ENCODE data around the gene SUSD4. TPM values are rescaled to one million over a fixed set of nuclear protein-coding genes. Genes with fewer than 3 reads are reported as not detected.

The SUSD4 gene
- total and polyA plus RNA-seq, 2 of the 8 experiments (the other 6 are each of a cell fraction or from before 2014, with no cell fraction given), result 3.9 to 5.2 TPM

GRCh38 chr1:223329252-223329651 is 34.7 kb downstream of the SUSD4 start:
- Histone ChIP-seq H4K20me1 (replicated peaks in 1 of 2; ENCODE audit: control insufficient read depth in 1 of 2, insufficient read depth in 2 of 2, low read length in 2 of 2) (no peaks in the 10 kb centered on the region), H2BK15ac (ENCODE audit: low read length) (no peak overlapping the region), H3K4me2 (ENCODE audit: insufficient read depth in 1 of 2, low read depth in 2 of 2, low read length in 2 of 2) (no peak overlapping the region), H3K4ac (replicated peaks; ENCODE audit: insufficient read length, low read depth, low read length) (no peak overlapping the region), H2BK120ac (replicated peaks; ENCODE audit: low read depth, low read length) (no peak overlapping the region), H2BK12ac (ENCODE audit: low read depth, low read length) (no peak overlapping the region), H4K5ac (ENCODE audit: insufficient read length, low read depth, low read length) (no peak overlapping the region), H3K79me2 (ENCODE audit: control insufficient read depth in 1 of 2, insufficient read depth in 2 of 2, low read length in 2 of 2) (no peaks in the 10 kb centered on the region), H4K91ac (replicated peaks; ENCODE audit: insufficient read length, low read length) (no peak overlapping the region), H3K56ac (replicated peaks; ENCODE audit: insufficient read length, low read depth, low read length) (no peak overlapping the region), H3K4me1 (replicated peaks in 1 of 4; ENCODE audit: control insufficient read depth in 3 of 4, insufficient read depth in 4 of 4, low read length in 3 of 4) (peaks cover 0 to 2% (median 0%) of the 10 kb centered on the region in 4 experiments; a peak in 1 of 7 replicates), H2AFZ (ENCODE audit: low read length) (no peak overlapping the region), H3K23ac (ENCODE audit: insufficient read length) (no peak overlapping the region), H3K14ac (ENCODE audit: insufficient read length) (no peak overlapping the region), H3K27ac (ENCODE audit: low read depth, low read length) (no peak overlapping the region), H3K36me3 (ENCODE audit: control insufficient read depth in 2 of 4, insufficient read depth in 4 of 4, low read length in 3 of 4) (no peaks in the 10 kb centered on the region), H2BK20ac (ENCODE audit: low read length) (no peak overlapping the region), H3K9me3 (ENCODE audit: insufficient read depth in 2 of 2, low read depth in 1 of 2, low read length in 1 of 2) (no peaks in the 10 kb centered on the region), H3K27me3 (replicated peaks in 1 of 4; ENCODE audit: control insufficient read depth in 3 of 4, extremely low read depth in 1 of 4, insufficient read depth in 3 of 4, low read length in 3 of 4) (no peaks in the 10 kb centered on the region), H3K79me1 (ENCODE audit: low read depth, low read length) (no peaks in the 10 kb centered on the region), H2AK5ac (ENCODE audit: low read depth, low read length) (no peak overlapping the region), H3K18ac (ENCODE audit: extremely low read depth, low read length) (no peak overlapping the region), H3K23me2 (ENCODE audit: low read depth, low read length) (no peaks in the 10 kb centered on the region; the same call in 1 of the 2 replicates), H4K8ac (ENCODE audit: extremely low read depth, insufficient read depth, low read length) (no peak overlapping the region), H2BK5ac (ENCODE audit: low read depth, low read length) (no peak overlapping the region), H3K9ac (replicated peaks in 1 of 4; ENCODE audit: extremely low read depth in 1 of 4, low read depth in 3 of 4, low read length in 3 of 4) (no peak overlapping the region), H3K4me3 (ENCODE audit: extremely low read depth in 1 of 4, insufficient read depth in 2 of 4, low read depth in 3 of 4, low read length in 4 of 4) (no peak overlapping the region)
- DNase-seq (ENCODE audit: low read depth in 1 of 2, low spot score in 2 of 2) (no peak), FAIRE-seq (no peak)
- POLR2A ChIA-PET (ENCODE audit: partially characterized antibody), result no interaction called here
- CTCF ChIA-PET (ENCODE audit: partially characterized antibody), result interaction anchor here (0.8 to 1.7 kb wide), 5 partner anchors 8 to 299 kb away, joined by 3 to 6 read pairs (median 3); no protein-coding TSS in a partner anchor
- TF ChIP-seq RXRA (IDR thresholded peaks at IDR 0.05; ENCODE audit: insufficient read depth, low read depth, low read length) (no peak), TAF7 (optimal IDR thresholded peaks at IDR 0.05; ENCODE audit: borderline replicate concordance, low read depth, low read length) (no peak), TCF12 (IDR thresholded peaks at IDR 0.05; ENCODE audit: low read depth, low read length) (no peak), JUN (IDR thresholded peaks at IDR 0.05; ENCODE audit: low read depth, low read length) (no peak), NRF1 (IDR thresholded peaks at IDR 0.05; ENCODE audit: low read depth, low read length) (no peak), SIRT6 (IDR thresholded peaks at IDR 0.05; ENCODE audit: low read length) (no peak), GTF2F1 (IDR thresholded peaks at IDR 0.05; ENCODE audit: borderline replicate concordance, low read depth, low read length) (no peak), HDAC2 (IDR thresholded peaks at IDR 0.05; ENCODE audit: borderline replicate concordance in 1 of 2, low read depth in 2 of 2, low read length in 2 of 2) (no peak), ATF3 (IDR thresholded peaks at IDR 0.05; ENCODE audit: insufficient read depth, low read depth, low read length) (no peak), USF2 (IDR thresholded peaks at IDR 0.05; ENCODE audit: low read length) (no peak), CREB1 (IDR thresholded peaks at IDR 0.05) (no peak), CBX5 (IDR thresholded peaks at IDR 0.05; ENCODE audit: low read depth, low read length) (no peak), NANOG (IDR thresholded peaks at IDR 0.05; ENCODE audit: insufficient read depth, low read depth, low read length, poor library complexity, severe bottlenecking) (no peak)

Measured in H1 (cell line).